GM21447 (cell line): ENCODE data around the gene LTBR.

ENCODE experiments used
- ATAC-seq: cut with Tn5 transposase; IDR thresholded peaks from one replicate; pipeline ENCODE4 v1.9.1; 2021; ENCODE audit not compliant: unreplicated experiment

Gene LTBR

GRCh38 chr12:6382371-6382770 lies 1.6 kb upstream of the LTBR start:
- ATAC-seq = no peak

- ATAC-seq = no peak
Measured at GRCh38 chr12:6382982-6383381, 980 bp upstream of the LTBR start.

- ATAC-seq = no peak
Measured at GRCh38 chr12:6384499-6385436, 806 bp downstream of the LTBR start.

- ATAC-seq = no peak
Measured at GRCh38 chr12:6386038-6386437, 2.1 kb downstream of the LTBR start.

GRCh38 chr12:6386491-6386890 lies 2.5 kb downstream of the LTBR start:
- ATAC-seq = no peak

GRCh38 chr12:6387541-6387940 lies 3.6 kb downstream of the LTBR start:
- ATAC-seq = no peak

- ATAC-seq = no peak
Measured at GRCh38 chr12:6390084-6390799, 6.3 kb downstream of the LTBR start.

- no peak for ATAC-seq
Measured at GRCh38 chr12:6391013-6391412, 7.1 kb downstream of the LTBR start.

GRCh38 chr12:6392504-6392903 lies 8.5 kb downstream of the LTBR start:
- no peak for ATAC-seq

- no peak for ATAC-seq
Measured at GRCh38 chr12:6393109-6393508, 9.1 kb downstream of the LTBR start.

GRCh38 chr12:6394398-6394797 lies 10.4 kb downstream of the LTBR start:
- ATAC-seq = no peak

- ATAC-seq = no peak
Measured at GRCh38 chr12:6396031-6396430, 12.1 kb downstream of the LTBR start.

- no peak for ATAC-seq
Measured at GRCh38 chr12:6399884-6400644, 16.1 kb downstream of the LTBR start.

- no peak for ATAC-seq
Measured at GRCh38 chr12:6404390-6404789, 20.4 kb downstream of the LTBR start.

- ATAC-seq = no peak
Measured at GRCh38 chr12:6405963-6406362, 22.0 kb downstream of the LTBR start.

- no peak for ATAC-seq
Measured at GRCh38 chr12:6407236-6407954, 23.4 kb downstream of the LTBR start.

- ATAC-seq = no peak
Measured at GRCh38 chr12:6416596-6416995, 32.6 kb downstream of the LTBR start.

- ATAC-seq = no peak
Measured at GRCh38 chr12:6418796-6419195, 34.8 kb downstream of the LTBR start.

GRCh38 chr12:6420364-6420763 lies 36.4 kb downstream of the LTBR start:
- ATAC-seq = no peak

- ATAC-seq = no peak
Measured at GRCh38 chr12:6423267-6424007, 39.5 kb downstream of the LTBR start.
